Progenitor cell of endocrine pancreas (in vitro differentiated cells): ENCODE data around the gene SCIN. TPM values are rescaled to one million over a fixed set of nuclear protein-coding genes. Genes with fewer than 3 reads are reported as not detected.
A peak's percentile ranks its signal among the peaks of the same experiment; 100 is the strongest.

ENCODE experiments used
- DNase-seq: peaks from one replicate; pipeline ENCODE4 v3.0.0; 2021; ENCODE audit warnings: low spot score; ENCODE audit not compliant: unreplicated experiment
- H3K27ac Mint-ChIP-seq: 2 replicates; pipeline ENCODE4 v1.8.0; 2021; ENCODE audit warnings: mild to moderate bottlenecking, moderate library complexity, mixed read lengths
- H3K27me3 Mint-ChIP-seq: 2 replicates; pipeline ENCODE4 v1.8.0; 2021; ENCODE audit warnings: mixed read lengths
- H3K36me3 Mint-ChIP-seq: 2 replicates; pipeline ENCODE4 v1.8.0; 2022; ENCODE audit warnings: mixed read lengths; ENCODE audit not compliant: insufficient read depth
- H3K4me1 Mint-ChIP-seq: 2 replicates; pipeline ENCODE4 v1.8.0; 2021; ENCODE audit warnings: low read depth, mixed read lengths
- H3K4me3 Mint-ChIP-seq: 2 replicates; pipeline ENCODE4 v1.8.0; 2021; ENCODE audit warnings: low read depth, mild to moderate bottlenecking, moderate library complexity, mixed read lengths
- H3K9me3 Mint-ChIP-seq: 2 replicates; pipeline ENCODE4 v1.8.0; 2021; ENCODE audit warnings: low read depth, mixed read lengths
- total RNA-seq: library from RNA; stranded (reverse); gene quantifications from 2 replicates; pipeline ENCODE4 v1.2.1, GENCODE V29; 2021
- TF ChIP-seq, protein P1 (sequence below): fragments of 200-600 bp; sonication (generic); IDR thresholded peaks from one replicate; pipeline ENCODE4 v1.5.0; 2021; ENCODE audit warnings: antibody characterized with exemption, mild to moderate bottlenecking; ENCODE audit not compliant: unreplicated experiment

Gene SCIN
- total RNA-seq, 1 donor from 2014 or later: 0.10 TPM

DNA sequence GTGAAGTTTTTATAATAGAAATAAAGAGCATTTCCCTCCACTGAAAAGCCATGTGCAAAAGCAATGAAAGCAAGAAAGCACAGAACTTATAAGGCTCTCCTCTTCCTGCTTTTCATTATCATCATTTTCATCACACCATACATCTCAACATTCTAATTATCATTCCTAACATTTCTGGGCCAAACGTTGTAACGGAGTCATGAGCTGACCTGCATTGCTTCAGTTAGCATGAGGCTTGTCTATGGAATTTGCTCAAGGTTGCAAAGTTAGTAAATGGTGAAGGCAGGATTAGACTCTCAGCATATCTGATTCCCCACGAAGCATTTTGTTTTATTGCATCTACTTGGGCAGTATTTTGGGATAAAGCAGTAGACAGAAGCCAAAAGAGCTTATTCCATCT is 11.4 kb downstream of the SCIN start:
- Mint-ChIP-seq H3K9me3 (no peaks in the 10 kb centered on the region), H3K27me3 (no peaks in the 10 kb centered on the region), H3K27ac (no peak overlapping the region), H3K4me3 (no peak overlapping the region), H3K36me3 (no peaks in the 10 kb centered on the region), H3K4me1 (peaks cover 9% of the 10 kb centered on the region)
- TF ChIP-seq, protein P1, sequence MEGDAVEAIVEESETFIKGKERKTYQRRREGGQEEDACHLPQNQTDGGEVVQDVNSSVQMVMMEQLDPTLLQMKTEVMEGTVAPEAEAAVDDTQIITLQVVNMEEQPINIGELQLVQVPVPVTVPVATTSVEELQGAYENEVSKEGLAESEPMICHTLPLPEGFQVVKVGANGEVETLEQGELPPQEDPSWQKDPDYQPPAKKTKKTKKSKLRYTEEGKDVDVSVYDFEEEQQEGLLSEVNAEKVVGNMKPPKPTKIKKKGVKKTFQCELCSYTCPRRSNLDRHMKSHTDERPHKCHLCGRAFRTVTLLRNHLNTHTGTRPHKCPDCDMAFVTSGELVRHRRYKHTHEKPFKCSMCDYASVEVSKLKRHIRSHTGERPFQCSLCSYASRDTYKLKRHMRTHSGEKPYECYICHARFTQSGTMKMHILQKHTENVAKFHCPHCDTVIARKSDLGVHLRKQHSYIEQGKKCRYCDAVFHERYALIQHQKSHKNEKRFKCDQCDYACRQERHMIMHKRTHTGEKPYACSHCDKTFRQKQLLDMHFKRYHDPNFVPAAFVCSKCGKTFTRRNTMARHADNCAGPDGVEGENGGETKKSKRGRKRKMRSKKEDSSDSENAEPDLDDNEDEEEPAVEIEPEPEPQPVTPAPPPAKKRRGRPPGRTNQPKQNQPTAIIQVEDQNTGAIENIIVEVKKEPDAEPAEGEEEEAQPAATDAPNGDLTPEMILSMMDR: no peak
- DNase-seq: no peak

- H3K9me3 Mint-ChIP-seq: no peaks in the 10 kb centered on the region
- peaks cover 9% of the 10 kb centered on the region for H3K4me1 Mint-ChIP-seq
- TF ChIP-seq, protein P1: no peak
- H3K4me3 Mint-ChIP-seq: no peak overlapping the region
- DNase-seq: no peak
- no peaks in the 10 kb centered on the region for H3K27me3 Mint-ChIP-seq
- H3K27ac Mint-ChIP-seq: no peak overlapping the region
- no peaks in the 10 kb centered on the region for H3K36me3 Mint-ChIP-seq
Observed at GRCh38 chr7:12582362-12582761, 11.8 kb downstream of the SCIN start.

- H3K4me1 Mint-ChIP-seq: peaks cover 9% of the 10 kb centered on the region
- H3K36me3 Mint-ChIP-seq: no peaks in the 10 kb centered on the region
- TF ChIP-seq, protein P1: no peak
- H3K27me3 Mint-ChIP-seq: no peaks in the 10 kb centered on the region
- no peak overlapping the region for H3K4me3 Mint-ChIP-seq
- H3K27ac Mint-ChIP-seq: no peak overlapping the region
- DNase-seq: no peak
- peaks cover 3% of the 10 kb centered on the region for H3K9me3 Mint-ChIP-seq
Observed at GRCh38 chr7:12583176-12583575, 12.7 kb downstream of the SCIN start.

GRCh38 chr7:12583922-12584321 is 13.4 kb downstream of the SCIN start:
- Mint-ChIP-seq H3K27me3 (no peaks in the 10 kb centered on the region), H3K27ac (no peak overlapping the region), H3K9me3 (peaks cover 3% of the 10 kb centered on the region), H3K4me1 (peaks cover 9% of the 10 kb centered on the region), H3K4me3 (no peak overlapping the region), H3K36me3 (no peaks in the 10 kb centered on the region)
- TF ChIP-seq, protein P1: no peak
- no peak for DNase-seq

DNA sequence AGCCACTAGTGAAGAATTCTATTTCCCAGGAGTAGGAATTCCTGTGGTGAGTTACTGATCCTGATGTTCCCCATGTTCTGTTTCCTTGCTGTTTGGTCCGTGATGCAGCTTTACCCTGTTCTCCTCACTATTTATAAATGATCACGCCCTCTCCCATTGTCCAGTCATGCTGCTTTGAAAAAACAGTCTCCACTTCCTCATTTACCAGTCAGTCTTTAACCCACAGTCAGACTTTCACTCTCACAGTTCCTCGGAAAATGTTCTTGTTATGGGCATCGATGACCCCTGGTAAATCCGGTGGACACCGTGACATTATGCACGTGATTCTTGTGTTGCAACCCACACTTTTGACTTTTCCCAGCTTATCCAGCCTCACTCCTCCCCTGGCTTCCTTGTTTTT is 14.4 kb downstream of the SCIN start:
- peak overlapping the region; percentile 18 for H3K27ac Mint-ChIP-seq
- no peak for DNase-seq
- H3K36me3 Mint-ChIP-seq: no peaks in the 10 kb centered on the region
- peaks cover 9% of the 10 kb centered on the region for H3K4me1 Mint-ChIP-seq
- no peak overlapping the region for H3K4me3 Mint-ChIP-seq
- peaks cover 3% of the 10 kb centered on the region for H3K9me3 Mint-ChIP-seq
- no peaks in the 10 kb centered on the region for H3K27me3 Mint-ChIP-seq
- TF ChIP-seq, protein P1: no peak
